IPS-NIHi7 (cell line): ENCODE results near the gene SAFB2.
A peak's percentile ranks its signal among the peaks of the same experiment; 100 is the strongest.

Experiments
- DNase-seq: peaks from one replicate; pipeline ENCODE4 v3.0.0; 2012; ENCODE audit warnings: mixed read lengths; ENCODE audit errors: extremely low spot score

Gene SAFB2

GRCh38 chr19:5622465-5623396, at the start of gene SAFB2, which contains the start of gene SAFB:
Gene SAFB2, minus strand, starts transcription at chr19:5622776. Its CDS starts 61 bp downstream, at chr19:5622715.
Gene SAFB, plus strand, starts transcription at chr19:5623083. Its CDS starts 123 bp downstream, at chr19:5623206.
- DNase-seq = peak; percentile 98

GRCh38 chr19:5671600-5671999, 49.0 kb upstream of the SAFB2 start:
- DNase-seq = no peak

GRCh38 chr19:5669212-5669611, 46.6 kb upstream of the SAFB2 start:
- DNase-seq = no peak

- peak; percentile 78 for DNase-seq
Observed at GRCh38 chr19:5667751-5668271, 45.2 kb upstream of the SAFB2 start.

- no peak for DNase-seq
Observed at GRCh38 chr19:5666921-5667610, 44.5 kb upstream of the SAFB2 start.

GRCh38 chr19:5665781-5666513, 43.4 kb upstream of the SAFB2 start:
- no peak for DNase-seq

- DNase-seq = no peak
Observed at GRCh38 chr19:5664515-5664914, 41.9 kb upstream of the SAFB2 start.

GRCh38 chr19:5663904-5664303, 41.3 kb upstream of the SAFB2 start:
- no peak for DNase-seq

GRCh38 chr19:5661483-5661882, 38.9 kb upstream of the SAFB2 start:
- no peak for DNase-seq

- DNase-seq = no peak
Observed at GRCh38 chr19:5655412-5655811, 32.8 kb upstream of the SAFB2 start.

- DNase-seq = no peak
Observed at GRCh38 chr19:5654931-5655330, 32.4 kb upstream of the SAFB2 start.

GRCh38 chr19:5652261-5652660, 29.7 kb upstream of the SAFB2 start:
- no peak for DNase-seq

- DNase-seq = no peak
Observed at GRCh38 chr19:5651361-5651760, 28.8 kb upstream of the SAFB2 start.

- DNase-seq = no peak
Observed at GRCh38 chr19:5648464-5648863, 25.9 kb upstream of the SAFB2 start.

GRCh38 chr19:5646703-5647102, 24.1 kb upstream of the SAFB2 start:
- DNase-seq = no peak

GRCh38 chr19:5645409-5645808, 22.8 kb upstream of the SAFB2 start:
- DNase-seq = no peak

- DNase-seq = no peak
Observed at GRCh38 chr19:5644037-5644436, 21.5 kb upstream of the SAFB2 start.

- DNase-seq = no peak
Observed at GRCh38 chr19:5643060-5643459, 20.5 kb upstream of the SAFB2 start.

GRCh38 chr19:5642204-5642603, 19.6 kb upstream of the SAFB2 start:
- no peak for DNase-seq

GRCh38 chr19:5641171-5641570, 18.6 kb upstream of the SAFB2 start:
- DNase-seq = no peak

GRCh38 chr19:5637971-5638370, 15.4 kb upstream of the SAFB2 start:
- DNase-seq = no peak

- DNase-seq = no peak
Observed at GRCh38 chr19:5635427-5635826, 12.9 kb upstream of the SAFB2 start.
